BLaER1 treated with 17β-estradiol and CSF1 and Interleukin-3, amounts not matched to agents 10 nM and 100 nM (cell line): Measurements from ENCODE around the gene COL25A1.

Experiments
- H3K27ac ChIP-seq, 11 experiments: shearing (Covaris generic); formaldehyde crosslinking; 2 replicates each; pipeline ENCODE4 v1.8.1; 2022
- H3K27me3 ChIP-seq, 11 experiments: shearing (Covaris generic); formaldehyde crosslinking; 2 replicates each; pipeline ENCODE4 v1.8.1; 2022
- H3K36me3 ChIP-seq, 11 experiments: shearing (Covaris generic); formaldehyde crosslinking; 2 replicates each; pipeline ENCODE4 v1.8.1; 2022
- H3K4me1 ChIP-seq, 10 experiments: shearing (Covaris generic); formaldehyde crosslinking; 2 replicates each; pipeline ENCODE4 v1.8.1; 2022
- H3K4me2 ChIP-seq, 11 experiments: shearing (Covaris generic); formaldehyde crosslinking; 2 replicates each; pipeline ENCODE4 v1.8.1; 2022
- H3K4me3 ChIP-seq, 10 experiments: shearing (Covaris generic); formaldehyde crosslinking; 2 replicates each; pipeline ENCODE4 v1.8.1; 2022
- H3K9ac ChIP-seq, 11 experiments: shearing (Covaris generic); formaldehyde crosslinking; 2 replicates each; pipeline ENCODE4 v1.8.1; 2022
- H3K9me3 ChIP-seq, 11 experiments: shearing (Covaris generic); formaldehyde crosslinking; replicated peaks in 1 of 11; 2 replicates each; pipeline ENCODE4 v1.8.1; 2022
- H4K20me1 ChIP-seq, 11 experiments: shearing (Covaris generic); formaldehyde crosslinking; 2 replicates each; pipeline ENCODE4 v1.8.1; 2022
- Cebpa-rat ChIP-seq, 11 experiments: shearing (Covaris generic); IDR thresholded peaks; 2 replicates each; pipeline ENCODE4 v1.8.1; 2022

Gene COL25A1

GRCh38 chr4:109234596-109234995 lies 67.9 kb downstream of the COL25A1 start:
- H3K27ac ChIP-seq, result no peak overlapping the region
- TF ChIP-seq Cebpa-rat (IDR thresholded peaks at IDR 0.05), result no peak
- H3K9ac ChIP-seq, result no peak overlapping the region
- H3K27me3 ChIP-seq, result no peaks in the 10 kb centered on the region
- H4K20me1 ChIP-seq, result no peaks in the 10 kb centered on the region
- H3K4me2 ChIP-seq, result no peak overlapping the region
- no peaks in the 10 kb centered on the region for H3K36me3 ChIP-seq
- no peaks in the 10 kb centered on the region for H3K4me1 ChIP-seq
- peaks cover 0 to 6% (median 0%) of the 10 kb centered on the region in 11 experiments; a peak in 1 of 22 replicates for H3K9me3 ChIP-seq
- H3K4me3 ChIP-seq, result no peak overlapping the region

- Histone ChIP-seq H3K9ac (no peak overlapping the region), H3K27ac (no peak overlapping the region), H4K20me1 (no peaks in the 10 kb centered on the region), H3K4me1 (no peaks in the 10 kb centered on the region), H3K4me2 (no peak overlapping the region), H3K36me3 (no peaks in the 10 kb centered on the region), H3K9me3 (peaks cover 0 to 6% (median 0%) of the 10 kb centered on the region in 11 experiments; a peak in 1 of 22 replicates), H3K27me3 (no peaks in the 10 kb centered on the region), H3K4me3 (no peak overlapping the region)
- TF ChIP-seq Cebpa-rat (IDR thresholded peaks at IDR 0.05), result no peak
These were observed 68.9 kb downstream of the COL25A1 start for GRCh38 chr4:109233570-109233969.

- no peak overlapping the region for H3K4me3 ChIP-seq
- no peaks in the 10 kb centered on the region for H3K36me3 ChIP-seq
- no peaks in the 10 kb centered on the region for H3K4me1 ChIP-seq
- no peak overlapping the region for H3K4me2 ChIP-seq
- peaks cover 0 to 6% (median 0%) of the 10 kb centered on the region in 11 experiments; a peak in 1 of 22 replicates for H3K9me3 ChIP-seq
- H3K27ac ChIP-seq, result no peak overlapping the region
- no peak overlapping the region for H3K9ac ChIP-seq
- no peak for TF ChIP-seq Cebpa-rat (IDR thresholded peaks at IDR 0.05)
- H4K20me1 ChIP-seq, result no peaks in the 10 kb centered on the region
- no peaks in the 10 kb centered on the region for H3K27me3 ChIP-seq
These were observed 69.8 kb downstream of the COL25A1 start for GRCh38 chr4:109232681-109233080.

GRCh38 chr4:109231331-109231730 lies 71.1 kb downstream of the COL25A1 start:
- no peaks in the 10 kb centered on the region for H4K20me1 ChIP-seq
- H3K36me3 ChIP-seq, result no peaks in the 10 kb centered on the region
- H3K9ac ChIP-seq, result no peak overlapping the region
- no peak for TF ChIP-seq Cebpa-rat (IDR thresholded peaks at IDR 0.05)
- H3K27ac ChIP-seq, result no peak overlapping the region
- no peaks in the 10 kb centered on the region for H3K27me3 ChIP-seq
- peaks cover 0 to 6% (median 0%) of the 10 kb centered on the region in 11 experiments; a peak in 1 of 22 replicates for H3K9me3 ChIP-seq
- H3K4me2 ChIP-seq, result no peak overlapping the region
- no peaks in the 10 kb centered on the region for H3K4me1 ChIP-seq
- H3K4me3 ChIP-seq, result no peak overlapping the region

GRCh38 chr4:109229028-109229427 lies 73.4 kb downstream of the COL25A1 start:
- H3K9ac ChIP-seq, result no peak overlapping the region
- no peak overlapping the region for H3K4me3 ChIP-seq
- H3K9me3 ChIP-seq, result no peaks in the 10 kb centered on the region
- H3K27me3 ChIP-seq, result no peaks in the 10 kb centered on the region
- no peak overlapping the region for H3K27ac ChIP-seq
- no peaks in the 10 kb centered on the region for H3K4me1 ChIP-seq
- no peaks in the 10 kb centered on the region for H3K36me3 ChIP-seq
- no peaks in the 10 kb centered on the region for H4K20me1 ChIP-seq
- TF ChIP-seq Cebpa-rat (IDR thresholded peaks at IDR 0.05), result no peak
- H3K4me2 ChIP-seq, result no peak overlapping the region

- Histone ChIP-seq H3K4me1 (no peaks in the 10 kb centered on the region), H3K36me3 (no peaks in the 10 kb centered on the region)
These were observed 84.2 kb downstream of the COL25A1 start for GRCh38 chr4:109218288-109218687.

GRCh38 chr4:109216085-109216696 lies 86.3 kb downstream of the COL25A1 start:
- H3K4me1 ChIP-seq, result no peaks in the 10 kb centered on the region
- no peaks in the 10 kb centered on the region for H4K20me1 ChIP-seq
- H3K4me3 ChIP-seq, result no peak overlapping the region
- H3K27me3 ChIP-seq, result no peaks in the 10 kb centered on the region
- H3K9me3 ChIP-seq, result no peaks in the 10 kb centered on the region
- H3K27ac ChIP-seq, result no peak overlapping the region
- H3K4me2 ChIP-seq, result no peak overlapping the region
- no peaks in the 10 kb centered on the region for H3K36me3 ChIP-seq
- H3K9ac ChIP-seq, result no peak overlapping the region
- TF ChIP-seq Cebpa-rat (IDR thresholded peaks at IDR 0.05), result no peak

More at GRCh38 chr4:109218288-109218687, 84.2 kb downstream of the COL25A1 start:
- no peak for TF ChIP-seq Cebpa-rat (IDR thresholded peaks at IDR 0.05)
- Histone ChIP-seq H3K27me3 (no peaks in the 10 kb centered on the region), H3K27ac (no peak overlapping the region), H4K20me1 (no peaks in the 10 kb centered on the region), H3K4me3 (no peak overlapping the region), H3K4me2 (no peak overlapping the region), H3K9ac (no peak overlapping the region), H3K9me3 (no peaks in the 10 kb centered on the region)

- no peaks in the 10 kb centered on the region for H3K9me3 ChIP-seq
- no peak overlapping the region for H3K27ac ChIP-seq
- H3K4me3 ChIP-seq, result no peak overlapping the region
- H4K20me1 ChIP-seq, result no peaks in the 10 kb centered on the region
- H3K4me1 ChIP-seq, result no peaks in the 10 kb centered on the region
- H3K27me3 ChIP-seq, result no peaks in the 10 kb centered on the region
- no peak overlapping the region for H3K9ac ChIP-seq
- H3K4me2 ChIP-seq, result no peak overlapping the region
- H3K36me3 ChIP-seq, result no peaks in the 10 kb centered on the region
- TF ChIP-seq Cebpa-rat (IDR thresholded peaks at IDR 0.05), result no peak
These were observed 87.0 kb downstream of the COL25A1 start for GRCh38 chr4:109215506-109215905.

- no peak overlapping the region for H3K4me3 ChIP-seq
- H3K27ac ChIP-seq, result no peak overlapping the region
- H3K36me3 ChIP-seq, result no peaks in the 10 kb centered on the region
- no peaks in the 10 kb centered on the region for H3K9me3 ChIP-seq
- H3K27me3 ChIP-seq, result no peaks in the 10 kb centered on the region
- H4K20me1 ChIP-seq, result no peaks in the 10 kb centered on the region
- H3K4me1 ChIP-seq, result no peaks in the 10 kb centered on the region
- no peak overlapping the region for H3K4me2 ChIP-seq
- no peak for TF ChIP-seq Cebpa-rat (IDR thresholded peaks at IDR 0.05)
- H3K9ac ChIP-seq, result no peak overlapping the region
These were observed 87.7 kb downstream of the COL25A1 start for GRCh38 chr4:109214622-109215301.

GRCh38 chr4:109213056-109213455 lies 89.4 kb downstream of the COL25A1 start:
- H3K4me3 ChIP-seq, result no peak overlapping the region
- no peak for TF ChIP-seq Cebpa-rat (IDR thresholded peaks at IDR 0.05)
- H3K4me2 ChIP-seq, result no peak overlapping the region
- no peaks in the 10 kb centered on the region for H4K20me1 ChIP-seq
- no peaks in the 10 kb centered on the region for H3K36me3 ChIP-seq
- H3K27ac ChIP-seq, result no peak overlapping the region
- no peaks in the 10 kb centered on the region for H3K9me3 ChIP-seq
- no peaks in the 10 kb centered on the region for H3K4me1 ChIP-seq
- H3K9ac ChIP-seq, result no peak overlapping the region
- no peaks in the 10 kb centered on the region for H3K27me3 ChIP-seq
